ENCODE measurements around the gene TSEN34. TPM values are rescaled to one million over a fixed set of nuclear protein-coding genes. Genes with fewer than 3 reads are reported as not detected.
"Not testable (repeated sequence)": the region's sequence is repeated elsewhere in the genome, so short reads cannot be mapped to it uniquely, and the experiment has no call there.

Gene TSEN34
- total RNA-seq, 1 donor from 2014 or later, result 72.5 TPM

DNA sequence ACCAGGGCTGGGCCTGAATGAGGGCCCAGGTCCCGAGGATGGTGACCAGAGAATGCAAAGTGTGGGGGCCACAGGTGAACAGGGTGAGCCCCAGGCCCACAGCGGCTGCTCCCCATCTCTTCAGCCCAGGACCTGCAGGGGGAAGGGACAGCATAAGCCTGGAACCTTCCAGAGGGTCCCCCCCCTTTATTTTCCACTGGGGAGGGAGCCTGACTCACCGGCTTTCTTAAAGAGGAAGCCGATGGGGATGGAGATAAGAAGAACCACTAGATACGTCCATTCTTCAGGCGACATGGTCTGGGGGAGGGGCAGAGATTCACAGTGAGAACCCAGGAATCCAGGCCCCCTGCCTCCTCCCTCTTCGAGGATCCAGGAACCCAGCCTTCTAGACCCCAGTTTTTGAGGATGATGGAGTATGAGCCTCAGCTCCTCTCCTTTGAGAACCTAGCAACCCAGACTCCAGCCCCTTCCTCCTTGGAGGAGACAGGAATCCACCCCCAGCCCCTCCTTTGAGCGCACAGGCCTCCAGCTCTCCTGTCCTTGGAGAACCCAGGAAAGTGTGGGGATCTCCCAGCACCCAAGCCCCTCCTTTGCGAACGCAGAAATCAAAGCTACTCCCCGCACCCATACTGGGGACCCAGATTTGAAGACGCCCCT, 2.8 kb upstream of the TSEN34 start:
- peak; percentile 46 for DNase-seq (ENCODE audit: low spot score)

DNA sequence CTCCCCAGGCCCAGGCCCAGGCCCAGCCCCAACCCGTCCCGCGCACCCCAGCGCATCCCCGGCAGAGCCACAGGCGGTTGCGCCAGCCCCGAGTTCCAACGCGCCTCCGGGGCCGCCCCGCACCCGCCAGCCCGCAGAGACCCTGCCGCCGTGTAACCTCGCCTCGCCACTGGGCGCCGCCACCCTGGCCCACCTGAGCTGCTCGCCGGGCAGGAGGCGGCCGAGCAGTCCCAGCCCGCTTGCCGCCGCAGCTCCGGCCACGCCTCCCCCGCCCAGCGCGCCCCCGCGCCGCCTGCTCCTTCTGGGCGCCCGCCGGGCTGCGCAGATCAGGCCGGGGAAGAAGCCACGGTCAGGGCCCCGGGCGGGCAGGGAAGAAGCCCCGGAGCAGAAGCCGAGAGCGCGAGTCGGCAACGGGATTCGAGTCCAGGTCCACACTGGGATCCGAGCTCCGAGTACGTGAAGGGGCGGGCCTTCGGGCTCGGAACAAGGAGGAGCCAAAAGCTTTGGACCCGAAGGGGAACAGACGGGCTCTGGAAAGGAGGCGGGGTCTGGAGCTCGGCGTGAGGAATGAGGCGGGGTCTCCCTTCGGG, 1.9 kb upstream of the TSEN34 start, which contains the start of gene MBOAT7:
Gene MBOAT7 (minus strand): TSS at position 436 of the 590 bp plus-strand sequence. CDS start 1,072 bp downstream, outside the sequence.
- no peak for DNase-seq (ENCODE audit: low spot score)

DNA sequence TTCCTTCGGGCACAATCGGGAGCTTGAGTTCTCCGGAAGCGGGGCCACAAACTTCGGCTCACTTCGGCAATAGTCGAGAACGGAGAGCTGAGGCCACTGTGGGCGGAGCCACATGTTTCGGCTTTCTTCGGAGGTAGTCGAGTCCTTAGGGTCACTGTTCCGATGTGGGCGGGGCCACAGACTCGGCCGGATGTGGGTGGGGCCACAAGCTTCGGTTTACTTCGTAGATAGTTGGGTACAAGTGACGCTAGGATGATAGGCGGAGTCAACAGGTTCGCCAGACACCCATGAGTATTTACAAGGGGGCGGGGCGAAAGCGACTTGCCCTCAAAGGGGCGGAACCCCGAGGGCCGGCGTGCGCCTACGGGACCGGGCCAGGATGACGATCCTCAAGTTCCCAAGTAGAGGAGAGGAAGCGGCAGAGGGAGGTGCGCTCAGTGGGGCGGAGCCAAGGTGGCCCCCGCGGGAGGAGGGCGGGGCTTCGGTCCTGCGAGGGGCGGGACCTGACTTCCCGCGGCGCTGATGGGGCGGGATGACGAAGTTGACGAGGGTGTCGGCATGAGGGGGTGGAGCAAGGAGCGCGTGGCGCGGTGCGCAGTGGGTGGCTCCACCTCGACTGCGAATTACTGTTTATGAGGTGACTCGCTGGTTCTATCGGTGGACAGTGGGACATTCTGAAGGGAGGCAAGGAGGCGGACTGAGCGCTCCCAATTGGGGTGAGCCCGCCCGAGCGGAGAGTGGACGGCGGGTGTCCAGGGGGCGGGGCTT, 1.2 kb upstream of the TSEN34 start:
- peak; percentile 100 for DNase-seq (ENCODE audit: low spot score)

DNA sequence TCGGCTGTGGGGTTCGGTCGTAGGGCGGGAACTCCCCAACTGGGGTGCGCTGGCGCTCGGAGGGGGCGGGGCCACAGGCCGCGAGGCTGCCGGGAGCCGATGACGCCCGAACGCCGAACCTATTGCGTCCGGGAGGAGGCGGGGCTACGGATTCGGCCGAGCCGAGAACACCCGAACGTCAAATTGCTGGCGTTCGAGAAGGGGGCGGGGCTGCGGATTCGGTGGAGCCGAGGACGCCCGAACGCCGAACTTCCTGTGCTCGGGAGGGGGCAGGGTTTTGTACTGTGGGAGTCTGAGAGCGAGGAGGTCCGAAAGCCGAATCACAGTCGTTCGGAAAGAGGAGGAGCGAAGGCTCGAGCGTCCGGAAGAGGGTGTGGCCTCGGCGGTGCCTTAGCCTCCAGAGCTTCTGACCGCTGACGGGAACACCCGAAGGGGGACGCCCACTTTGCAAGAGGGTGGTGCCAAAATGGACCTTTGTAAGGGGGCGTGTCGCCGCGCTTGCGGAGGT, 551 bp upstream of the TSEN34 start:
- peak; percentile 100 for DNase-seq (ENCODE audit: low spot score)

DNA sequence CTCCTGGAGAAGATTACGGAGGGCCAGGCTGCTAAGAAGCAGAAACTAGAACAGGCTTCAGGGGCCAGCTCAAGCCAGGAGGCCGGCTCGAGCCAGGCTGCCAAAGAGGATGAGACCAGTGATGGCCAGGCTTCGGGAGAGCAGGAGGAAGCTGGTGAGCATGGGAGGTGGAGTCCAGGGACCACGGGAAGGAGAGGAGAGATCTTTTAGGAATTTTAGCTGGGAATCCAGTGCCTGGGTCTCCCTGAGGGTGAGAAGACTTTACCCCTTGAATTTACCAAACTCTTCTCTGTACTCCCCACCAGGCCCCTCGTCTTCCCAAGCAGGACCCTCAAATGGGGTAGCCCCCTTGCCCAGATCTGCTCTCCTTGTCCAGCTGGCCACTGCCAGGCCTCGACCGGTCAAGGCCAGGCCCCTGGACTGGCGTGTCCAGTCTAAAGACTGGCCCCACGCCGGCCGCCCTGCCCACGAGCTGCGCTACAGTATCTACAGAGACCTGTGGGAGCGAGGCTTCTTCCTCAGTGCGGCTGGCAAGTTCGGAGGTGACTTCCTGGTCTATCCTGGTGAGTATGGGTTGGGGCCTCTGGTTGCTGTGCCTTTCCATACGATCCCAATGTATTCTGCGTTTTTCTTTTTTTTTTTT, 824 bp downstream of the TSEN34 start:
- DNase-seq (ENCODE audit: low spot score), result no peak

DNA sequence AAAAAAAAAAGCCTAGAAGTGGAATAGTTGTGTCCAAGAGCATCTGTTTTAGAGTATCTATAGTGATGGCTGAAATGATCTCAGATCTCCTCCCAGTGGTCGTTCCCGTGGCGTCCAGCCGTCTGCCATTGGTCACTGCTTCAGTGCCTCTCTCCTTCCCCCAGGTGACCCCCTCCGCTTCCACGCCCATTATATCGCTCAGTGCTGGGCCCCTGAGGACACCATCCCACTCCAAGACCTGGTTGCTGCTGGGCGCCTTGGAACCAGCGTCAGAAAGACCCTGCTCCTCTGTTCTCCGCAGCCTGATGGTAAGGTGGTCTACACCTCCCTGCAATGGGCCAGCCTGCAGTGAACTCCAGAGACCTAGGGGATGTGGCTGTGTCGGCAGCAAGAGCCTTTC, 1.9 kb downstream of the TSEN34 start:
- no peak for DNase-seq (ENCODE audit: low spot score)

DNA sequence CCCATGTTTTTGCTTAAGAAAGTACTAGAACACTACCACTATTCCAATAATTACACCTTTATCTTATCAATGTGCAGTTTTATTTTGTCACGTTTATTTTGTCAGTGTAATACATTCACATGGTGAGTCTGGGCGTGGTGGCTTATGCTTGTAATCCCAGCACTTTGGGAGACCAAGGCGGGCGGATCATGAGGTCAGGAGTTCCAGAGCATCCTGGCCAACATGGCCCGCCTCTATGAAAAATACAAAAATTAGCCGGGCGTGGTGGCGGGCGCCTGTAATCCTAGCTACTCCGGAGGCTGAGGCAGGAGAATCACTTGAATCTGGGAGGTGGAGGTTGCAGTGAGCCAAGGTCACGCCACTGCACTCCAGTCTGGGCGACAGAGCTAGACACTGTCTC, 3.4 kb downstream of the TSEN34 start:
- DNase-seq (ENCODE audit: low spot score), result not testable (repeated sequence)

DNA sequence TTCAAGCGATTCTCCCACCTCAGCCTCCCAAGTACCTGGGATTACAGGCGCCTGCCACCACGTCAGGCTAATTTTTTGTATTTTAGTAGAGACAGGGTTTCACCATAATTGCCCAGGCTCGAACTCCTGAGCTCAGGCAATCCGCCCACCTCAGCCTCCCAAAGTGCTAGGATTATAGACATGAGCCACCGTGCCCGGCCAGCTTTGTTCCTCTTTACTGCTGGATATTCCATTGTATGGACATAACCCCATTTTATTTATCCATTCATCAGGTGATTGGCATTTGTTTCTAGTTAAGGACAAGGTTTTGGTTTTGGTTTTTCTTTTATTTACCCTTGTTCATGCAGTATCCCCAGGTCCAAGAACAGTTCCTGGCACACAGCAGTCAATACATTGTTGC, 5.4 kb downstream of the TSEN34 start:
- DNase-seq (ENCODE audit: low spot score), result no peak

DNA sequence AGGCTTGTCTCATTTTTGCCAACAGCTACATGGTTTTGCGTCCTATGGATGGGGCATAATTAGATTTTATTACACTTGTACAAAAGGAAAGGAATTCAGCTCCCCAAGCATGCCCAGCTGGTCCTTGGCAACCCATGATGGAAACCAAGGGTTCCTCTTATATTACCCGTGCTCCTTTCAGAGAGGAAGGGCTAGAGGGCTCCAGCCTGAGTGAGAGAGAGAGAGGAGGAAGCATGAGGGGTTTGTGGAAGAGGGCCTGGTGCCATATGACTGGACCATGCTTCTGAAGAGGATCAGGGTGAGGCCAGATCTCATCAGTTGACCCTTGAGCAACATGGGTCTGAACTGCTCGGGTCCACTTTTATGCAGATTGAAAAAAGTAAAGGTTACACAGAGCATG, 6.0 kb downstream of the TSEN34 start:
- DNase-seq (ENCODE audit: low spot score), result no peak

DNA sequence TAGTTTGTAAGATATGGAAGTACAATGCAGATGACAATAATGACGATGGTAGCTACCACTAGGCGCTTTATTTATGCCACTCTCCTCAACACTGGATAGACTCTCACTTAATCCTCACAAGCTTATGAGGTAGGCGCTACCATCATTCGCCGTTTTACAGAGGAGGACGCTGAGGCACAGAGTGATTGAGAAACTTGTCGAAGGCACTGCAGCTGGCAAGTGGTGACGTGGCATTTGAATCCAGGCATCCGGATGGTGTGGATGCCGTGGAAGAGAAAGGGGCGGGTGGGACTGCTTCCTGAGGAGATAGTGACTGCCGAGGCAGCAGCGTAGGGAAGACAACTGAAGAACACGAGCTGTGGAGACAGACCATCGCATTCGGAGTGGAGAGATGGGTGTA, 8.3 kb downstream of the TSEN34 start:
- no peak for DNase-seq (ENCODE audit: low spot score)

DNA sequence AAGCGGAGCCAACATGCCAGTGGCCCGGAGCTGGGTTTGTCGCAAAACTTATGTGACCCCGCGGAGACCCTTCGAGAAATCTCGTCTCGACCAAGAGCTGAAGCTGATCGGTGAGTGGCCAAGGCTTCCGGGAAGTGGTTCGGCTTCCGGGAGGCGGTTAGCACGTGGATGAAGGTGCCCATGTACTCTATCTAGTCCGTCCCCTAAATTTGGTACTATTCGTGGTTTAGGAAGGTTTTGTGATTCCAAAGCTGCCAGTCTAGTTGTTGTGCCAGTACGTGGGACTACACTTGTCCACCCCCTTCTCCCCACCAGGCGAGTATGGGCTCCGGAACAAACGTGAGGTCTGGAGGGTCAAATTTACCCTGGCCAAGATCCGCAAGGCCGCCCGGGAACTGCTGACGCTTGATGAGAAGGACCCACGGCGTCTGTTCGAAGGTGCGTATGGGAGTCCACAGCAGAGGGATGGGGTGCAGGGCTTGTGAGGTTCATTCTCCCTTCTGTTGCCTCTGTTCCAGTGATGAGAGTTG, 10.1 kb downstream of the TSEN34 start:
- no peak for DNase-seq (ENCODE audit: low spot score)

DNA sequence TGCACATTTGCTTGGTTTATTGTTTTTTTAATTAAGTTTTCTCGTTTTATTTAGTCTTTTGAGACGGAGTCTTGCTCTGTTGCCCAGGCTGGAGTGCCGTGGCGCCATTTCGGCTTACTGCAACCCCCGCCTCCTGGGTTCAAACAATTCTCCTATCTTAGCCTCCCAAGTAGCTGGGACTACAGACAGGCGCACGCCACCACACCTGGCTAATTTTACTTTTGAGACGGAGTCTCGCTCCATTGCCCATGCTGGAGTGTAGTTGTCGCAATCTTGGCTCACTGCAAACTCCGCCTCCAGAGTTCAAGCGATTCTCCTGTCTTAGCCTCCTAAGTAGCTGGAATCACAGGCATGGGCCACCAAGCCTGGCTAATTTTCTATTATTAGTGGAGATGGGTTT, 10.9 kb downstream of the TSEN34 start:
- no peak for DNase-seq (ENCODE audit: low spot score)

DNA sequence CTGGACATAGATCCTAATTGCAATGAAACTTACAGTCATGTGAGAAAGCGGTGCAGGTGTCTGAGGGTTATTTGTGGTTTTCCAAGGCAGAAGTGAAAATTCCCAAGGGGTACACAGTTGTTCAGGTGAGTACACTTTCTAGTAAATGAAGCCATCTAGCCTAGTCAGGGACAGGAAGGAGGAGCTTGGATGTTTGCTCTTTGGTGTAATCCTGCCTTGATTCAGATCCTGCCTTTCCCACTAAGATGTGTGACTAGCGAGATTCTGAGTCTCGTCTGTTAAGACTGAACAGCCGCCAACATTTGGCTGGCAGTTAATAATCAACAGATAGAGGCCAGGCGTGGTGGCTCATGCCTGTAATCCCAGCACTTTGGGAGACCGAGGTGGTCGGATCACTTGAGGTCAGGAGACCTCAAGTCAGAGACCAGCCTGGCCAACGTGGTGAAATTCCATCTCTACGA, 12.1 kb downstream of the TSEN34 start:
- DNase-seq (ENCODE audit: low spot score), result no peak

DNA sequence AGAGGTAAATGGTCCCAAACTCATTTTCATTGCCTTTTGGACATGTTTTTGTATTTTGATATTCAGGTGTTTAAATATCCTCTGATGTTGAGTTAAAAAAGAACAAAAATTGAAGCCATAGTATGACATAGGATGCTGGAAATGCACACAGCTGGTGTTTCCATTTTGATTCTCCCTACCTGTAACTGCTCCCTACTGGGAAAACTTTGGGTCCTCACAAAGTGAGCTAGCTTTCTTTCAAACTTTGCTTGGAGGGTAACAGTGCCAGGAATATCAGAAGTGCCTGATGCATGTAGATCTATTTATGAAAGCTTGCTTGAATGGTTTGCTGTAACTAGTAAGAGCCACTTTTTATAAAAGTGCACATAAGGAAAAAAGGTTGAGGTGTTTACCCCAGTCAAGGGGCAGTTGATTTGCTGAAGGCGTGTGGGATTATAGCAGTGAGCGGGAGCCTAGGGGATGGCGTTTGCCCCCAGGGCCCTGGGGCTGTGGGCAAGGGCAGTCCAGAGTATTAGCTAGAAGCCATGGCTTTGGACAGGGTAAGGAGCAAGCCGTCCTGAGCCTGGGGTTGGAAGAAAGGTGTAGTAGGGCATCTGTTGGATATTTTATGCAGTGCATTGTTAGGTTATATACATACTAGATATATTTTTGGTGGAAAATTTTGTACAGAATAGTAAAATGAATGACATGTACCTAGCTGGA, 13.8 kb downstream of the TSEN34 start:
- DNase-seq (ENCODE audit: low spot score), result no peak

DNA sequence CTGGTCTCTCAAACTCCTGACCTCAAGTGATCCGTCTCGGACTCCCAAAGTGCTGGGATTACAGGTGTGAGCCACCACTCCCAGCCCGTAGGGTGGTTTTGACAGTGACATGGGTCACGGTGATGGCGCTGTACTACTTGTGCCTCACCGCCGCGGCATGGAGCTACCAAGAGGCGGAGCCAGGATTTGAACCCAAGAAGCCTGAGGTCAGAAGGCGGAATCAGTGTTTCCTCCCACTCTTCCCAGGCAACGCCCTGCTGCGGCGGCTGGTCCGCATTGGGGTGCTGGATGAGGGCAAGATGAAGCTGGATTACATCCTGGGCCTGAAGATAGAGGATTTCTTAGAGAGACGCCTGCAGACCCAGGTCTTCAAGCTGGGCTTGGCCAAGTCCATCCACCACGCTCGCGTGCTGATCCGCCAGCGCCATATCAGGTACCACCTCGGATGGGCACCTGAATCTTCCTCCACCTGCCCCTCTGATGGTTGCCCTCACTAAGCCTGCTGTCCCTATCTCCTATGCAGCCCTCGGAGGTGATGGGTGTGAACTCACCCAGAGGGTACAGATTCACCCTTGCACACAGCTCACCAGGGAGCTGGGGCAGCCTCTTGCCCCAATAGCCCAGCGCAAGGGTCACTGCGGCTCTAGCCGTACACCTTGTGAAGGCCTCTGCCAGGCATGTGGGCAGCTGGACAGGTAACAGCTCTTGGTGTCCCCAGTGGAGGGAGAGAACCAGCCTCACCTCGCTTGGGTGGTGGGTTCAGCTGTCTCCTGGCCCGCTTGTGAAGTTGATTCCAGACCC, 15.1 kb downstream of the TSEN34 start:
- no peak for DNase-seq (ENCODE audit: low spot score)

DNA sequence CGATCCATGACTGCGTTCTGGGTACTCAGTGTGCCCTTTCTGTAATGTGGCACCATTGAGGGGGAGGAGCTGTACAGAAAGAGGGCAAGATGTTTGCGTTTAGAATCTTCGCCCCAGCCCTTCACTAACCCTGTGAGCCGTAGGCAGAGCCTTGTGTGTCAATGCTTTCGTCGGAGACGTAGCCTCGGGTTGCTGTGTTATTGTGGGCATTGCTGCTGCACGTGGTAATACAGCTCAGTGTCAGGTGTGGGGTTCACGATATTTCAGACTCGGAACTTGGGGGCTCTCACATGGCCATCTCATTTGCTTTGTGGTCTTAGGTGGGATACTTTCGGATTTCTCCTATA, 15.7 kb downstream of the TSEN34 start:
- DNase-seq (ENCODE audit: low spot score), result no peak

DNA sequence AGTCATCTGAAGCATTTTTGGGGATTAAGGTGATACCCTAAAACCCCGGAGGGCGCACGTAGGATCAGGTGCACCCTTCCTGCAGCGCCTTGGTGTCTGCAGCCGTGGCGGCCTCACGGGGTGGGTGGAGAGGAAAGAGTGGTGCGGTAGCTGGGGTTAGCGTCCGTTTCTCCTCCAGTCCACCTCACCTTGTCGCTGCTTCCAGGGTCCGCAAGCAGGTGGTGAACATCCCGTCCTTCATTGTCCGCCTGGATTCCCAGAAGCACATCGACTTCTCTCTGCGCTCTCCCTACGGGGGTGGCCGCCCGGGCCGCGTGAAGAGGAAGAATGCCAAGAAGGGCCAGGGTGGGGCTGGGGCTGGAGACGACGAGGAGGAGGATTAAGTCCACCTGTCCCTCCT, 16.1 kb downstream of the TSEN34 start:
- not testable (repeated sequence) for DNase-seq (ENCODE audit: low spot score)

DNA sequence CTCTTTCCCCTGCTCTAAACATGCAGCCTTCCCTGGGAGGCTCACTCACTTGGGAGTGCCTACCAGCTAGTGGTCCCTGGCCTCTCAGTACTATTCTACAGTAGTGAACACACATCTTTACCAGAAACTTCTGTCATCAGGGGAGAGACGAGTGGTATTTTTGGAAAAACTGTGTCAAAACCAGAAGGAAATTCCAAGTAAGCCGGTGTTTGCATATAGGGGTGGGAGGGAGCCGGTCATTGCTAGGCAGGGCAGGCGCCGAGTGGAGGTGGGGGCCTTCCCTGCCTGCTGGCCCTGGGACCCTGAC, 16.5 kb downstream of the TSEN34 start:
- DNase-seq (ENCODE audit: low spot score), result no peak

DNA sequence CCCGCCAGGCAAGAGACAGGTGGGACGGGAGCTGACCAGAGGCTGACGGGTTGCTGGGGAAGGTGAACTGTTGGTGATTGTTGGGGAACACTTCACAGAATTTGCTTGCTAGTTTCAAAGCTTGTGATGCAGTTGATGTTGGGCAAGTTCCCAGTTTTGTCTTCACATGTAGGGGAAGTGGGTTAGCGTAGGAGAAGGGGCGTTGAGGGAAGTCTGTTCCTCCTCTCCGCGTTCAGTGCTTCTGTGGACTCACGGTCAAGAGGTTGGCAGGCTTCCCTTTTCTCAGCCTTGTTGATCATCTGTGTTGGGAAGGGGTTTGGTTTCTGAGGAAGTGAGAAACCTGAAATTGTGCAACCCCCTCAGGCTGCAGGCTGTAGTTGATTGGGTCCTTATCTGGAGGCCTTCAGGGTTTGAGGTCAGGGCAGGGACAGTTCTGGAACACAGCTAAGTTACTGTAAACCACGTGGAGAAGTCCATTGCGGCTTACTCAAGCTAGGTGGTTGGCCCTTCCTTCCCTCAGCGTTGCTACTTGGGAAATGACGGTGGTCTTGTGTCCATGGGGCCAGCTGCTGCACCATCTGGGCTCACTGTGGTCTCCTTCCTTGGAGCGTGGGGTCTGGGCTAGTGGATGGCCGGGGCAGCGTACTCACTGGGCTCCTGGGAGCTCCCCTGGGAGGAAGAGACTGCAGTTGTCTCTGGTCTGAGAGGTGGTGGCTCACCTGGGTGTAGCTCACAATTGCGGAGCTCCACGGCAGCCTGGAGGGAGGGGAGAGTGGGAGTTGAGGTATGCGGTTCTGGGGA, 17.1 kb downstream of the TSEN34 start:
- peak; percentile 82 for DNase-seq (ENCODE audit: low spot score)

DNA sequence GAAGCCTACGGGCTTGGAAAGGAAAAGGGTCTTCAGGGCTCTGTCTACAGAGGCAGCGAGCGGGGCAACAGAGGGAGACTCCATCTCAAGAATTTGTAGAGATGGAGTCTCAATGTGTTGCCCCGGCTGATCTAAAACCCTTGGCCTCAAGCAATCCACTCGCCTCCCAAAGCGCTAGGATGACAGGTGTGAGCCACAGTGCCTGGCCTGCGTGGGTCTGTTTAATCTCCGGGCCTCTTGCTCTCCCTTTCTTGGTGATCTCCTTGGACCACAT, 17.6 kb downstream of the TSEN34 start:
- no peak for DNase-seq (ENCODE audit: low spot score)
